ENCODE measurements around the gene ZNF787. TPM values are rescaled to one million over a fixed set of nuclear protein-coding genes. Genes with fewer than 3 reads are reported as not detected.
A peak's percentile ranks its signal among the peaks of the same experiment; 100 is the strongest.

The ZNF787 gene
- total RNA-seq, 1 experiment from 2014 or later: 132 TPM

DNA sequence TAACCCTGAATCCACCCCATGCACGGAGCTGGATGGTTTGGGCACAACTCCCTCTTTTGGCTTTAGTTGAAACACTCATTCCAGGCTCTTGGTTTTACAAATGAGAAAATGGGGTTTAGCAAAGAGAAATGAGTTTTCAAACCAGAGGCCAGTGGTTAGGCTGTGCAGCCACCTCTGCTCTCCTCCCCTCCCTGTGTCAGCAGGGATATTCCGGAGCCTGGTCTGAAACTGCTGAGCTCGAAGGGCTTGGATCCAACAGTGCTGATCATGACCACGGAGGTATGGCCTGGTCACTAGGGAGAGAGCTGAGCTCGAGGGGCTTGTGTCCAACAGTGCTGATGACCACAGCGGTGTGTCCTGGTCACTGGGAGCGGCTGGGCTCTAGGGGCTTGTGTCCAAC is 41.5 kb downstream of the ZNF787 start:
- in situ Hi-C loops (cut with HindIII; ENCODE audit: low pct_unique_long_range_greater_than_20kb, low sequenced_read_pairs): no loop called here

DNA sequence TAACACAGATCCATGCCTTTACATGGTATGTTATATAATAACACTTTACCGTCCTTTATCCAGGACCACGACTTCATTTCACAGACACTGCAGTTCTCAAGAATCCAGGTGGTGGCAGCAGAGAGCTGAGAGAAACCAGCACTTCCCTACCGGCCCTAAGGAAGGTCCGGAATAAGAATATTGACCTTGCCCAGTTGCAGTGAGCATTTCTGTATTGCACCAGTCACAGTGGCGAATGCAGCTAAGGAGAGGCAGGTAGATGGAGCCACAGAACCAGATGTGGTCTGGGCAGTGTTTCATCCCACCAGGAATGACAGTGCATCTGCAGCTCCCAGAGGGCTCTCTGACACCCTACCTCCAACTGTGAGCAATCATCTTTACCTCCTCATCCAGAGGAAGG is 44.6 kb downstream of the ZNF787 start:
- DNase-seq (ENCODE audit: low read depth, low spot score) (peak; percentile 32), ATAC-seq (peak; percentile 74)
- Histone ChIP-seq H3K4me1 (ENCODE audit: control insufficient read depth, insufficient read depth, low read length) (peaks cover 8% of the 10 kb centered on the region), H3K27ac (ENCODE audit: low read length) (no peak overlapping the region), H3K9me3 (ENCODE audit: control insufficient read depth, insufficient read depth, low read depth, low read length) (no peaks in the 10 kb centered on the region), H3K36me3 (ENCODE audit: control insufficient read depth, insufficient read depth, low read length) (no peaks in the 10 kb centered on the region), H3K27me3 (ENCODE audit: control insufficient read depth, insufficient read depth, low read length) (no peaks in the 10 kb centered on the region), H3K4me3 (ENCODE audit: low read depth in 2 of 2, low read length in 2 of 2) (no peak overlapping the region)
- in situ Hi-C loops (cut with HindIII; ENCODE audit: low pct_unique_long_range_greater_than_20kb, low sequenced_read_pairs): no loop called here
- CTCF ChIA-PET: interaction anchor here (0.5 to 2.4 kb wide), 11 partner anchors 11 to 1126 kb away, joined by 3 to 19 read pairs (median 6); partner anchors contain the start of gene ZSCAN5A
- no TSS peak for BruUV-seq (replicated peaks)
- TF ChIP-seq, protein P1, sequence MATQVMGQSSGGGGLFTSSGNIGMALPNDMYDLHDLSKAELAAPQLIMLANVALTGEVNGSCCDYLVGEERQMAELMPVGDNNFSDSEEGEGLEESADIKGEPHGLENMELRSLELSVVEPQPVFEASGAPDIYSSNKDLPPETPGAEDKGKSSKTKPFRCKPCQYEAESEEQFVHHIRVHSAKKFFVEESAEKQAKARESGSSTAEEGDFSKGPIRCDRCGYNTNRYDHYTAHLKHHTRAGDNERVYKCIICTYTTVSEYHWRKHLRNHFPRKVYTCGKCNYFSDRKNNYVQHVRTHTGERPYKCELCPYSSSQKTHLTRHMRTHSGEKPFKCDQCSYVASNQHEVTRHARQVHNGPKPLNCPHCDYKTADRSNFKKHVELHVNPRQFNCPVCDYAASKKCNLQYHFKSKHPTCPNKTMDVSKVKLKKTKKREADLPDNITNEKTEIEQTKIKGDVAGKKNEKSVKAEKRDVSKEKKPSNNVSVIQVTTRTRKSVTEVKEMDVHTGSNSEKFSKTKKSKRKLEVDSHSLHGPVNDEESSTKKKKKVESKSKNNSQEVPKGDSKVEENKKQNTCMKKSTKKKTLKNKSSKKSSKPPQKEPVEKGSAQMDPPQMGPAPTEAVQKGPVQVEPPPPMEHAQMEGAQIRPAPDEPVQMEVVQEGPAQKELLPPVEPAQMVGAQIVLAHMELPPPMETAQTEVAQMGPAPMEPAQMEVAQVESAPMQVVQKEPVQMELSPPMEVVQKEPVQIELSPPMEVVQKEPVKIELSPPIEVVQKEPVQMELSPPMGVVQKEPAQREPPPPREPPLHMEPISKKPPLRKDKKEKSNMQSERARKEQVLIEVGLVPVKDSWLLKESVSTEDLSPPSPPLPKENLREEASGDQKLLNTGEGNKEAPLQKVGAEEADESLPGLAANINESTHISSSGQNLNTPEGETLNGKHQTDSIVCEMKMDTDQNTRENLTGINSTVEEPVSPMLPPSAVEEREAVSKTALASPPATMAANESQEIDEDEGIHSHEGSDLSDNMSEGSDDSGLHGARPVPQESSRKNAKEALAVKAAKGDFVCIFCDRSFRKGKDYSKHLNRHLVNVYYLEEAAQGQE (IDR thresholded peaks at IDR 0.05; ENCODE audit: insufficient read depth in 1 of 2, low read depth in 2 of 2, low read length in 1 of 2): no peak
- TF ChIP-seq SIN3A (IDR thresholded peaks at IDR 0.05; ENCODE audit: borderline replicate concordance, insufficient read depth, low read depth, low read length) (no peak), TCF7L2 (IDR thresholded peaks at IDR 0.05; ENCODE audit: low read depth, low read length) (no peak), CTCF (IDR thresholded peaks at IDR 0.05) (peak; percentile 96), POLR2AphosphoS5 (IDR thresholded peaks at IDR 0.05; ENCODE audit: low read depth, low read length) (no peak)
- POLR2A ChIA-PET: interaction anchor here (0.6 kb wide), 1 partner anchor 178 kb away, joined by 5 read pairs; no protein-coding TSS in a partner anchor
- intact Hi-C loops (cut with micrococcal nuclease; ENCODE audit: unreplicated experiment): loop anchor here (2.0 to 10.0 kb wide), 2 partner anchors 94 to 178 kb away; no protein-coding TSS in a partner anchor

More for the DNA sequence above, 41.5 kb downstream of the ZNF787 start:
- ATAC-seq: no peak
- ChIA-PET POLR2A (no interaction called here), CTCF (interaction anchor here (0.6 to 1.3 kb wide), 3 partner anchors 9 to 254 kb away, joined by 4 to 7 read pairs (median 4); no protein-coding TSS in a partner anchor)
- DNase-seq (ENCODE audit: low read depth, low spot score): no peak
- no peak overlapping the region for H3K27ac ChIP-seq (ENCODE audit: low read length)
- TF ChIP-seq SIN3A (IDR thresholded peaks at IDR 0.05; ENCODE audit: borderline replicate concordance, insufficient read depth, low read depth, low read length) (no peak), CTCF (IDR thresholded peaks at IDR 0.05) (no peak), POLR2AphosphoS5 (IDR thresholded peaks at IDR 0.05; ENCODE audit: low read depth, low read length) (no peak), TCF7L2 (IDR thresholded peaks at IDR 0.05; ENCODE audit: low read depth, low read length) (no peak)
- TF ChIP-seq, protein P1 (IDR thresholded peaks at IDR 0.05; ENCODE audit: insufficient read depth in 1 of 2, low read depth in 2 of 2, low read length in 1 of 2): no peak
- no TSS peak for BruUV-seq (replicated peaks)
- no peaks in the 10 kb centered on the region for H3K36me3 ChIP-seq (ENCODE audit: control insufficient read depth, insufficient read depth, low read length)
- no peaks in the 10 kb centered on the region for H3K9me3 ChIP-seq (ENCODE audit: control insufficient read depth, insufficient read depth, low read depth, low read length)
- no peaks in the 10 kb centered on the region for H3K27me3 ChIP-seq (ENCODE audit: control insufficient read depth, insufficient read depth, low read length)
- peaks cover 8% of the 10 kb centered on the region for H3K4me1 ChIP-seq (ENCODE audit: control insufficient read depth, insufficient read depth, low read length)
- no peak overlapping the region for H3K4me3 ChIP-seq (ENCODE audit: low read depth in 2 of 2, low read length in 2 of 2)
- intact Hi-C loops (cut with micrococcal nuclease; ENCODE audit: unreplicated experiment): loop anchor here (10.0 kb wide), 1 partner anchor 175 kb away; no protein-coding TSS in a partner anchor

All from Panc1 (cell line).